Caki2 (cell line): ENCODE results near the gene MAP3K7. TPM values are rescaled to one million over a fixed set of nuclear protein-coding genes. Genes with fewer than 3 reads are reported as not detected.

Experiments used
- DNase-seq: peaks from one replicate; pipeline ENCODE4 v3.0.0-alpha.2; 2015; ENCODE audit warnings: low read depth
- in situ Hi-C: cut with HindIII; loops from 2 replicates; pipeline ENCODE4 v1.10.0; 2016; ENCODE audit warnings: low sequenced_read_pairs, low pct_unique_long_range_greater_than_20kb, mixed read lengths
- total RNA-seq: library from RNA; depleted of rRNA; stranded (reverse); fragments of >200 nt; shearing (Covaris generic); gene quantifications from 2 replicates; pipeline ENCODE4 v1.2.3, GENCODE V29; 2014; ENCODE audit warnings: low replicate concordance

Gene MAP3K7
- total RNA-seq, 1 experiment from 2014 or later, result 12.7 TPM

DNA sequence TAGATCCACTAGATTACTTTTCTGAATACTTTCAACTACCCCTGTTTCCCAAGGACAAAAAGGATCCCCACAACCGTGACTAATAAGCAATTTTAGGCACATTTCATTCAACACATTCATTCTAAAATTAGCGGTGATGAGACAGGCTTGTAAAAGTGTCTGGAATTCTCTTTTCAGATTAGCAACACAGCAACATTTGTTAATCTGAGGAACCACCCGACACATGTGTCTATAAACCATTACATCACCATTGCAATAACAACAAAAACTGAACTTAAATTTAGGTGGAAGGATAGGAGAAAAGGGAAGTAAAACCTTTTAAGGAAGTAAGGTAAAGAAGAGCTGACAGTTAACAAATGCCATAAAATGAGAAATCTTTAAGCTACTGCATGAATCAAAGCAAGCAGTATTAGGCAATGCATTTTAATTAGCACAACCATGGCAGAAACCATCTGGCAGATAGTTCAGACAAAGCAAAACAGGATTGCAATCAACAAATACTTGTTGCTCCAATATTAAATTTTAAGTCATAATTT is 49.1 kb downstream of the MAP3K7 start:
- in situ Hi-C loops, result no loop called here
- DNase-seq, result no peak

DNA sequence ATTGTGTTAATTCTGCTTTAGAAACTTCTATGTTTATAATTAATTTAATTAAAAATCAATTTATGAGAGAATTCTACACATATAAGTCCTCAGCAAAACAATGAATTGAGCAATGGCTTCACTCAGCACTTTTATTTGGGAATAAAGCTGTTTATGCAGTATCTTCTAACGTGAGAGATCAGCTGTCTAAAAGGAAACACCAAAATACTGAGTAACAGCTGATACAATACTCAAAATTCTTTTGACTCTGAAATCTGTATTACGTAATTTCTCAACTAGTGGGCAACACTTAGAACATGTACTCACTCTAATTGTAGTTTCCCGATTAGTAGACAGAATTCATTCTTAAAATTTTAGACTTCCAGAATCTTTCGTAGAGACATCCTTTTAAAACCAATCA is 49.8 kb downstream of the MAP3K7 start:
- in situ Hi-C loops, result no loop called here
- no peak for DNase-seq

GRCh38 chr6:90536520-90536919 is 50.4 kb downstream of the MAP3K7 start:
- no peak for DNase-seq
- in situ Hi-C loops, result no loop called here

DNA sequence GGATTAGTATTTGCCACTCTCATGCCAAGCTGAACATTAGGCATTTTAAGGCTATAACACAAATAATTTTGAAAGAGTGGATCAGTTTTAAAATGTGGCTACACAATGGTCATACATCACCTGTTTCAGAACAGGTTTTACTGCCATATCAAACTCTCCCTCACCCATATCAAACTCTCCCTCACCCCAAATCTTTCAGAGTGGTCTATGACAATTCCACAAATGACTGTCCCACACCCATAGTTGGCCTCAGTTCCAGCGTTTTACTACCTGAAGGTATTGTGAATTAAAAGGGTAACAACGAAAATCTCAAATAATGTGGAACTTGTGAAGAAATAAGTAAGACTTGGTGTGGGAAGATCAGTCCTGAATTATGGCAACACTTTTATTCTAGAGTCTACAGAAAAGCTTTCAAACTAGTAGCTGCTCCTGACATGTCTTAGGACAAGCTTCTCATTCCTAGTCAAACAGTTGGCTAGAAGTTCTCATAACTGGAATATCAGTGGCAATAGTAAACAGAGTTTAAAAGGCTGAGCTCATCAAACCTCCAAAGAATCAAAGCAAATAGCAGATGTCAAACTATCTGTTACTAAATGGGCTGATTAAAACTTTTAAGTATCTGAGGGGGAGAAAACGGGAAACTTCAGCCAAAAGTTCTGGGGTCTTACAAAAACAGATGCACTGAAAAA is 52.4 kb downstream of the MAP3K7 start:
- in situ Hi-C loops, result no loop called here
- no peak for DNase-seq

DNA sequence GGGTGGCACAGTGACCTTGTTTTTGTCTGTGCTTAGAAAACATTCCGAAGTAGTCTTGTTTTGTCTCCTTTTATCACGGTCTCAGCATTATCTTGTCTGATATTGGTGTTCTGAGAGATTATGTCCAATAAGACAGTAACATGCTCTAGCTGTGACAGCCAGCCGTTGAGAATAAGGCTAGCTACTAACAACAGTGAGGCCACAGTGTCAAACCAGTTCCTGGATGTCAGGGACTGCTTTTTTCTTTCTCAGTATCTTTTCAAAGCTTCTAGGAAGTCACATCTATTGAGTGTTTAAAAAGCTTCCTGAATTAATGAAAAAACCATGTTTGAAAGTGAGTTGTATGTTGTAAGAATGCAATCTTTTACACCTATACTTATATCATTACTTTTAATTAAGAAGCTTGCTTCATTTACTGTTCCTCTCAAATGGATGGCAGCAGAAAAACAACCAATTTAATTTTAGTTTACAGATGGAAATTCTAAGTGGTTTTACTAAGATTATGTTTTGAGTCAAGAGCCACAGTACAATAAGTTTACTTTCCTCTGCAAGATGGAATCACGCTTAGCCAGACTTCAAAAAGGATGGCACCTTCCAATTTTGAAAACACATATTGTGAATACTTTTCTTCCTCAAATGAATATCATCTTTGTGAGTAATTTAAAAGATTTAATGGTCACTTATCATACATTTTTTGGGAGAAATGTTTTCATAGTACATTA is 53.1 kb downstream of the MAP3K7 start:
- in situ Hi-C loops, result no loop called here
- DNase-seq, result no peak

GRCh38 chr6:90530882-90531281 is 56.0 kb downstream of the MAP3K7 start:
- no peak for DNase-seq
- in situ Hi-C loops, result no loop called here

DNA sequence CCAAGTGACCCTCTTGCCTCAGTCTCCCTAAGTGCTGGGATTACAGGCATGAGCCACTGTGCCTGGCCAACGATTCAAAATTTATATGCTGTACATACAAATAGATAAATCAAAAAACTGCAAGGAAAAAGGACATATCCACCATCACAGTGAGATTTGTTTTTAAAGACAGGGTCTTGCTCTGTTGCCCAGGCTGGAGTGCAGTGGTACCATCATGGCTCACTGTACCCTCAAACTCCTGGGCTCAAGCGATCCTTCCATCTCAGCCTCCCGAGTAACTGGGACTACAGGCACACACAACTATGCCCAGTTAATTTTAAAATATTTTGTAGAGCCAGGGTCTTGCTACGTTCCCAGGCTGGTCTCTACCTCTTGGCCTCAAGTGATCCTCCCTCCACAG is 61.5 kb downstream of the MAP3K7 start:
- no peak for DNase-seq
- in situ Hi-C loops, result no loop called here

- in situ Hi-C loops, result no loop called here
- no peak for DNase-seq
Measured at GRCh38 chr6:90523779-90524310, 63.0 kb downstream of the MAP3K7 start.

DNA sequence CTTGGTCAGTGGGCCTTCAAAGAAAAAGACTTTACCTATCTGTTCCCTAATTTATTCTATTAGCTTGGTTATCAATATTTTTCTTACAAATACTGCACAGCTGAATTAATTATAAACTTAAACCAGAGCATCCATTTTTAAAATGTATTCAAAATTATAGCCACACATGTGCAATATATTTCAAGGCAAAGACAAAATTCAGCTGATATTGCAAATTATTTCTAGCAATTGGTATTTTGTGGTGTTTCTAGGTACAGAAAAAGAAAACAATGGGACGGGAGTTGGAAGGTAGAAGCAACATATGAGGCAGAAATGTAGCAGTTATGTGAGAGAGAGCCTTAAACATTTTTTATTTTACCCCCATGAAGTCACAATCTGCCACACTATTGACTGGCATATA is 64.9 kb downstream of the MAP3K7 start:
- no peak for DNase-seq

DNA sequence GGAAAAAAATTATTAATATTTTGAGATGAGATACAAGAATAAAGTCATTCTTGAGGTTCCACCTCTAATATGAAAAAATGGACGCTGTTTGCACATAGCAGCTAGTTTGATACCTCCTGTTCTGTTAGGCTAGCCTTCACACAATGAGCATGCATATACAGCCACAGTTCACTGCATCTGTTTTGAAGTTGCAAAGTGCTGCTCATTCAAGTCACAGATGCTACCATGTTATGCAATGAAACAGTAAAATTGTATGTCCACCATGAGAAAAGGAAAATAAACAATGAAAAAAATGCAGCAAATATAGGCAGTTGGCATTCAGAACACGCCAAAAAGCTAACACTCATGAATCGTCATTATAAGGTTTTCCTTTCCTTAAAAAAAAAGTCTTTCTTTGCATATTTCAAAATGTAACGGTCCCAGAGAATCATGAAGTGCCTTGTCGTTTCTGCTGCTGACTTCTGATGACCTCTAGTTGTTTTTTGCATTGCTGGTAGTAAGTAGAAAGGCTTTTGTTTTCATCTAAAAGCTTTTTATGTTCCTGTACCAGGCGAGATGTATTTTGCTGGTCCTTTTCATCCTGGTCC is 70.7 kb downstream of the MAP3K7 start:
- in situ Hi-C loops, result no loop called here
- DNase-seq, result no peak

More for the DNA sequence above, 64.9 kb downstream of the MAP3K7 start:
- in situ Hi-C loops, result no loop called here

- in situ Hi-C loops, result no loop called here
- no peak for DNase-seq
Measured at GRCh38 chr6:90514496-90514895, 72.4 kb downstream of the MAP3K7 start.

- DNase-seq, result no peak
- in situ Hi-C loops, result no loop called here
Measured at GRCh38 chr6:90508753-90509152, 78.1 kb downstream of the MAP3K7 start.

DNA sequence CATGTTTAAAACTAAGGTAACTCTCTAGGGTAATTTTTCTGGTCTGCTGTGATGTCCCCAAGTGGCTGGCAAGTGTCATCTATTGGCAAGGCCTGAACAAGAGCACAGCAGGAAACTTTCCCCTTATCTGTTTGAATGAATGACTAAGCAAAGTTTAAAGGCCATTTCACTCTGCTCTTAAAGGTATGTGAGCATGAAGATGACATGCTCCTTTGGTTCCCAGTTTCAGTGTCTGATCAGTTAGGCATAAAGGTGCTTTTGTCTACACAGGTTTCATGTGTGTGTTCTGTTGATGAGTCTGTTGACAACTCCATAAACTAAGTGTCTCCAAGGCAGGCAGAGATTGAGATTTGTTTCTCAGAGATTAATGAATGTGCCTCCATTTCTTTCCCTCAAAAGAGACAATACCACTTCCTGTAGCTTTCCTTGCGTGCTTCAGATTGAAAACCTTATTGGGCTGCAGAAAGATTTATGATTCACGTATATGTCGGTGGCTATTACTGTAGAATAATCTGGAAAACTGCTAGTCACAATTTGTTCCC is 83.9 kb downstream of the MAP3K7 start:
- in situ Hi-C loops, result no loop called here
- DNase-seq, result peak; percentile 56

DNA sequence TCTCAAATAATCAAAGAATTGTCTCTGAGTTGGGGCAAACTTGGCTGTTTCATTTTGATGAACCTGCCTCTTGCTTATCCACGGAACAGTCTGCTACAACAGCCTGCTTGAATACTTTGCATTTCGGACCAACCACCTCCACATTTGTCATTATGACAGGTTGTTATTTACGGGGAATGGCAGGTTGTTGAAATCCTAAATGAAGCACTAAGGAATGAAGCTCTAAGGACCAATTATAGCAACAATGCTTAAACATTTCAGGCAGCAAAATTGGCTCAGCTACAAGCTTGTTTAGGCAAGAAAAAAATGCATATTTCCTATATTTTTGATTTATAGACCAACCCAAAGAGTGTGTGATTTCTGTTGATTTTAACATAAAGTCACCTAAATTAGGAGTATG is 84.5 kb downstream of the MAP3K7 start:
- in situ Hi-C loops, result no loop called here
- DNase-seq, result no peak

DNA sequence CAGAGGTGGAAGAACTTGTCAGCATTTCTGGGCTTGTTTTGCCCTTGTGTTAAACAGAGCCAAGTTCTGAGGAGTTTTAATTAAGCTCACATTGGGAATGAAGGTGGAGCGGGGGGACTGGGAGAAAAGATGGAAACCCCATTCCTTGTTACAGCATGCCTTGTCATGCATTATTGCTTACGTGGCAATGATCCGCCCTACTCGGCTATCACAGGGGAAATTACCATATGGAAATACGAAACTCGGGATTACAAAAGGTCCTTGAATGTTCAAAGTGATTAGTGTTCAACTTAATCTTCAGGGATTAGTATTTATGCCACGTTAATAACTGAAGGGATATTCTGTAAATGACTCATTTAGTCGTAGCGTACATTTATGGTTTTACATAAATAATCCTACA is 86.4 kb downstream of the MAP3K7 start:
- in situ Hi-C loops, result no loop called here
- no peak for DNase-seq

DNA sequence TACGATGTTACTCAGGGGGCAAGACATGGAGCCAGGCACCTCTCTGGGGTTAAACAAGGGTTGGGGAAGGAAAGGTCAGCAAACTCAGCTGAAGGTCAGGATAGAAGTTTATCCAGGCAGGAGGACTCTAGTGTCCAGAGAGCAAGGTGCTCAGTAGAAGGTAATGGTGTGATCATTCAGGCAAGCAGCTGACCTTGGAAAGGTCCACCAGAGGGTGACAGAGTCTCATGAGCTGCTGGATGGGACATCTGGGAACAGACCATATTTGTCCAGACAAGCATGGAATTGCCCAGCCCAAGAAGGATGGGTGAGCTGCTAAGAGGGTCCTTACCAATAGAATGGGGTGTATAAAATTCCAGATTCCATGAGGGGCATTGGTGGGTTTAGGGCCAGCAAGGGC is 89.5 kb downstream of the MAP3K7 start:
- in situ Hi-C loops, result no loop called here

GRCh38 chr6:90496258-90497016 is 90.4 kb downstream of the MAP3K7 start:
- no peak for DNase-seq
- in situ Hi-C loops, result no loop called here

More for the DNA sequence above, 89.5 kb downstream of the MAP3K7 start:
- no peak for DNase-seq

DNA sequence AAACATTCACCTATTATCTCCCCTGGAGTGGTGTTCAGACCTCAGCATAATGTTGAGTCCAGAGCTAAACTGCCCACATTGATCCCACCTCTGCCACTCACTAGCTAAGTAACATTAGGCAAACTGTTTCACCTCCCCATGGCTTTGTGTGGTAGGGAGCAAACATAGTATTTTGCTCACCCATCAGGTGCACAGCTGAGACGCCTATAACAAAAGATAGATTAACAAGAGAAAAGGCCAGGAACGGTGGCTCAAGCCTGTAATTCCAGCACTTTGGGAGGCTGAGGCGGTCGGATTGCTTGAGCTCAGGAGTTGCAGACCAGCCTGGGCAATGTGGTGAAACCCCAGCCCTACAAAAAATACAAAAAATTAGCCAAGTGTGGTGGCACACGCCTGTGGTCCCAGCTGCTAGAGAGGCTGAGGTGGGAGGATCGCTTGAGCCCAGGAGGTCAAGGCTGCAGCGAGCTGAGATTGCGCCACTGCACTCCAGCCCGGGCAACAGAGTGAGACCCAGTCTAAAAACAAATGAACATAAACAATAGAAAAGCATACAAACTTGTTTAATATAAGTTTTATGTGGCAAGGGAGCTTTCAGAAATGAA is 91.6 kb downstream of the MAP3K7 start:
- no peak for DNase-seq
- in situ Hi-C loops, result no loop called here
